Type B pancreatic cell (in vitro differentiated cells): Measurements from ENCODE around the gene CLSTN3. TPM values are rescaled to one million over a fixed set of nuclear protein-coding genes. Genes with fewer than 3 reads are reported as not detected.

ENCODE experiments used
- DNase-seq: peaks from one replicate; pipeline ENCODE4 v3.0.0; 2021; ENCODE audit warnings: mixed read lengths; ENCODE audit not compliant: unreplicated experiment; ENCODE audit errors: extremely low spot score
- H3K27ac Mint-ChIP-seq: 2 replicates; pipeline ENCODE4 v1.8.0; 2021; ENCODE audit warnings: mild to moderate bottlenecking, mixed read lengths
- H3K27me3 Mint-ChIP-seq: 2 replicates; pipeline ENCODE4 v1.8.0; 2021; ENCODE audit warnings: mixed read lengths
- H3K36me3 Mint-ChIP-seq: 2 replicates; pipeline ENCODE4 v1.8.0; 2021; ENCODE audit warnings: mixed read lengths
- H3K4me1 Mint-ChIP-seq: one replicate; pipeline ENCODE4 v1.8.0; 2021; ENCODE audit warnings: mixed read lengths; ENCODE audit not compliant: unreplicated experiment
- H3K4me3 Mint-ChIP-seq: 2 replicates; pipeline ENCODE4 v1.8.0; 2021; ENCODE audit warnings: mild to moderate bottlenecking, mixed read lengths
- H3K9me3 Mint-ChIP-seq: 2 replicates; pipeline ENCODE4 v1.8.0; 2021; ENCODE audit warnings: mixed read lengths
- CTCF ChIP-seq: fragments of 200-600 bp; sonication (generic); conservative IDR thresholded peaks from 2 replicates; pipeline ENCODE4 v1.5.0; 2021; ENCODE audit warnings: antibody characterized with exemption, mild to moderate bottlenecking
- total RNA-seq: library from RNA; stranded (reverse); gene quantifications from 2 replicates; pipeline ENCODE4 v1.2.1, GENCODE V29; 2021; ENCODE audit warnings: low replicate concordance

Gene CLSTN3
- total RNA-seq, 1 donor from 2014 or later = 51.6 TPM

- Mint-ChIP-seq H3K27me3 (no peaks in the 10 kb centered on the region), H3K36me3 (peaks cover 79% of the 10 kb centered on the region), H3K4me1 (no peaks in the 10 kb centered on the region), H3K9me3 (no peaks in the 10 kb centered on the region), H3K4me3 (no peak overlapping the region), H3K27ac (no peak overlapping the region)
- DNase-seq = no peak
- TF ChIP-seq CTCF = no peak
Observed at GRCh38 chr12:7205091-7205490, 74.9 kb downstream of the CLSTN3 start.

GRCh38 chr12:7206691-7207090 lies 76.5 kb downstream of the CLSTN3 start:
- Mint-ChIP-seq H3K27ac (no peak overlapping the region), H3K9me3 (peaks cover 4% of the 10 kb centered on the region), H3K4me1 (no peaks in the 10 kb centered on the region), H3K27me3 (no peaks in the 10 kb centered on the region), H3K36me3 (peaks cover 83% of the 10 kb centered on the region), H3K4me3 (no peak overlapping the region)
- no peak for TF ChIP-seq CTCF
- no peak for DNase-seq

- Mint-ChIP-seq H3K36me3 (peaks cover 79% of the 10 kb centered on the region), H3K4me1 (no peaks in the 10 kb centered on the region), H3K4me3 (no peak overlapping the region), H3K27ac (no peak overlapping the region), H3K9me3 (peaks cover 10% of the 10 kb centered on the region), H3K27me3 (no peaks in the 10 kb centered on the region)
- no peak for TF ChIP-seq CTCF
- no peak for DNase-seq
Observed at GRCh38 chr12:7207866-7208625, 77.9 kb downstream of the CLSTN3 start.

Other genes starting within 250 kb of the CLSTN3 start
- 10.1 and 20.0 TPM in 2 replicates for gene LRRC23, start 225.5 kb upstream of the CLSTN3 start, total RNA-seq
- gene ENO2, start 215.8 kb upstream of the CLSTN3 start, total RNA-seq = 32.2 and 33.1 TPM in 2 replicates
- 131 and 139 TPM in 2 replicates for gene ATN1, start 202.4 kb upstream of the CLSTN3 start, total RNA-seq
- not detected in 2 replicates for gene RNU7-1, start 186.6 kb upstream of the CLSTN3 start, total RNA-seq
- gene C12orf57, start 186.3 kb upstream of the CLSTN3 start, total RNA-seq = 220 and 275 TPM in 2 replicates
- gene PTPN6, start 179.0 kb upstream of the CLSTN3 start, total RNA-seq = 15.6 and 61.0 TPM in 2 replicates
- gene PHB2, start 159.7 kb upstream of the CLSTN3 start, total RNA-seq = 252 and 377 TPM in 2 replicates
- gene EMG1, start 159.5 kb upstream of the CLSTN3 start, total RNA-seq = 46.5 and 108 TPM in 2 replicates
- gene LPCAT3, start 111.9 kb upstream of the CLSTN3 start, total RNA-seq = 34.4 and 79.0 TPM in 2 replicates
- gene C1S, start 69.7 kb upstream of the CLSTN3 start, total RNA-seq = 2.7 and 3.1 TPM in 2 replicates
- gene C1R, start 37.9 kb upstream of the CLSTN3 start, total RNA-seq = 5.4 and 6.5 TPM in 2 replicates
- gene C1RL, start 21.2 kb upstream of the CLSTN3 start, total RNA-seq = 32.4 and 58.0 TPM in 2 replicates
- gene RBP5, start 1.5 kb upstream of the CLSTN3 start, total RNA-seq = 1.0 and 1.2 TPM in 2 replicates
- gene PEX5, start 59.3 kb downstream of the CLSTN3 start, total RNA-seq = 50.2 and 71.8 TPM in 2 replicates
- not detected in 2 replicates for gene ACSM4, start 173.7 kb downstream of the CLSTN3 start, total RNA-seq